ENCODE results near the gene PCDHGA11. TPM values are rescaled to one million over a fixed set of nuclear protein-coding genes. Genes with fewer than 3 reads are reported as not detected.
"Not testable (repeated sequence)": the region's sequence is repeated elsewhere in the genome, so short reads cannot be mapped to it uniquely, and the experiment has no call there.

PCDHGA11 gene
- 1 to 10 TPM; 1.3 to 1.6 TPM for total RNA-seq

DNA sequence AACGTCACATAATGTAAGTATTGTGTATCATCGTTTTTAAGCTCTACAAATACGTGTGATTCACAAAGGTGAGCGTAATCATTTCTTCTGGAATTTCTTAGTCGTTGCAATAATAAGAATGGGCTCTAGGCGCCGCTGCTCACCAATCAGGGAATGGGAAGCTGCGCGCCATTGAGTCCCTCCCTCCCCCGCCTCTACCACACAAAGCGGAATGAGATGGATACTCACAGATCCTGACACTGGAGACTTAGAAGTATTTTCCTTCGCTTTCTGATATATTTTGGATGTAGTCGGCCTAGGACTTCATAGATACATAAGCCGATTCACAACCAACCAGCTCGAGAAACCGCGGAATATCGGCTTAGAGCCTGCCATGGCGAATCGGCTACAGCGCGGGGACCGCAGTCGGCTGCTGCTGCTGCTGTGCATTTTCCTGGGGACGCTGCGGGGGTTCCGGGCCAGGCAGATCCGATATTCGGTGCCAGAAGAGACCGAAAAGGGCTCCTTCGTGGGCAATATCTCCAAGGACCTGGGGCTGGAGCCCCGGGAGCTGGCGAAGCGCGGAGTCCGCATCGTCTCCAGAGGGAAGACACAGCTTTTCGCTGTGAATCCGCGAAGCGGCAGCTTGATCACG lies at the start of gene PCDHGA11:
PCDHGA11 (plus strand) TSS at position 197 of the 634 bp plus-strand sequence; CDS start at position 374, 177 bp downstream.
- Histone ChIP-seq H3K4me3 (peak within 1 kb of the TSS; percentile 18), H3K4me1 (no peaks in the 10 kb centered on the region), H3K36me3 (no peaks in the 10 kb centered on the region), H3K27ac (no peak within 1 kb of the TSS), H3K27me3 (peaks cover 5% of the 10 kb centered on the region), H3K9ac (ENCODE audit: low read depth in 2 of 2, low read length in 2 of 2) (no peak within 1 kb of the TSS), H3K9me3 (peaks cover 11% of the 10 kb centered on the region)
- intact Hi-C loops (cut with DNase I) = no loop called here
- DNase-seq = peak; percentile 38
- TF ChIP-seq, protein P1, sequence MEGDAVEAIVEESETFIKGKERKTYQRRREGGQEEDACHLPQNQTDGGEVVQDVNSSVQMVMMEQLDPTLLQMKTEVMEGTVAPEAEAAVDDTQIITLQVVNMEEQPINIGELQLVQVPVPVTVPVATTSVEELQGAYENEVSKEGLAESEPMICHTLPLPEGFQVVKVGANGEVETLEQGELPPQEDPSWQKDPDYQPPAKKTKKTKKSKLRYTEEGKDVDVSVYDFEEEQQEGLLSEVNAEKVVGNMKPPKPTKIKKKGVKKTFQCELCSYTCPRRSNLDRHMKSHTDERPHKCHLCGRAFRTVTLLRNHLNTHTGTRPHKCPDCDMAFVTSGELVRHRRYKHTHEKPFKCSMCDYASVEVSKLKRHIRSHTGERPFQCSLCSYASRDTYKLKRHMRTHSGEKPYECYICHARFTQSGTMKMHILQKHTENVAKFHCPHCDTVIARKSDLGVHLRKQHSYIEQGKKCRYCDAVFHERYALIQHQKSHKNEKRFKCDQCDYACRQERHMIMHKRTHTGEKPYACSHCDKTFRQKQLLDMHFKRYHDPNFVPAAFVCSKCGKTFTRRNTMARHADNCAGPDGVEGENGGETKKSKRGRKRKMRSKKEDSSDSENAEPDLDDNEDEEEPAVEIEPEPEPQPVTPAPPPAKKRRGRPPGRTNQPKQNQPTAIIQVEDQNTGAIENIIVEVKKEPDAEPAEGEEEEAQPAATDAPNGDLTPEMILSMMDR (IDR thresholded peaks at IDR 0.05) = no peak

DNA sequence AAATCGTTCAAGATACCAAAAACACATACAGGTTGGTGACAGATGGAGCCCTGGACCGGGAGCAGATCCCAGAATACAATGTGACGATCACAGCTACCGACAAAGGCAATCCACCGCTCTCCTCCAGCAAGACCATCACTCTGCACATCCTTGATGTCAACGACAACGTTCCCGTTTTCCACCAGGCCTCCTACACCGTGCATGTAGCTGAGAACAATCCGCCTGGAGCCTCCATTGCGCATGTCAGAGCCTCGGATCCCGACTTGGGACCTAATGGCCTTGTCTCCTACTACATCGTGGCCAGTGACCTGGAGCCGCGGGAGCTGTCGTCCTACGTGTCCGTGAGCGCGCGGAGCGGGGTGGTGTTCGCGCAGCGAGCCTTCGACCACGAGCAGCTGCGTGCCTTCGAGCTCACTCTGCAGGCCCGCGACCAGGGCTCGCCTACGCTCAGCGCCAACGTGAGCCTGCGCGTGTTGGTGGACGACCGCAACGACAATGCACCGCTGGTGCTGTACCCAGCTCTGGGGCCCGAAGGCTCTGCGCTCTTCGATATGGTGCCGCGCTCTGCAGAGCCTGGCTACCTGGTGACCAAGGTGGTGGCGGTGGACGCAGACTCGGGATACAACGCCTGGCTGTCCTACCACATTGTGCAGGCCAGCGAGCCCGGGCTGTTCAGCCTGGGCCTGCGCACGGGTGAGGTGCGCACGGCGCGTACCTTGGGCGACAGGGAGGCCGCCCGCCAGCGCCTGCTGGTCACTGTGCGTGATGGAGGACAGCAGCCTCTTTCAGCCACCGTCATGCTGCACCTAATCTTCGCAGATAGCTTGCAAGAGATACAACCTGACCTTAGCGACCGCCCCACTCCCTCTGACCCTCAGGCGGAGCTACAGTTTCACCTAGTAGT lies 49.0 kb upstream of the PCDHGA11 start:
- Histone ChIP-seq H3K4me1 (no peaks in the 10 kb centered on the region), H3K9me3 (peaks cover 13% of the 10 kb centered on the region), H3K36me3 (no peaks in the 10 kb centered on the region), H3K9ac (ENCODE audit: low read depth in 2 of 2, low read length in 2 of 2) (no peak overlapping the region), H3K27ac (no peak overlapping the region), H3K4me3 (no peak overlapping the region), H3K27me3 (no peaks in the 10 kb centered on the region)
- intact Hi-C loops (cut with DNase I) = no loop called here
- DNase-seq = no peak
- TF ChIP-seq, protein P1 (IDR thresholded peaks at IDR 0.05) = no peak

DNA sequence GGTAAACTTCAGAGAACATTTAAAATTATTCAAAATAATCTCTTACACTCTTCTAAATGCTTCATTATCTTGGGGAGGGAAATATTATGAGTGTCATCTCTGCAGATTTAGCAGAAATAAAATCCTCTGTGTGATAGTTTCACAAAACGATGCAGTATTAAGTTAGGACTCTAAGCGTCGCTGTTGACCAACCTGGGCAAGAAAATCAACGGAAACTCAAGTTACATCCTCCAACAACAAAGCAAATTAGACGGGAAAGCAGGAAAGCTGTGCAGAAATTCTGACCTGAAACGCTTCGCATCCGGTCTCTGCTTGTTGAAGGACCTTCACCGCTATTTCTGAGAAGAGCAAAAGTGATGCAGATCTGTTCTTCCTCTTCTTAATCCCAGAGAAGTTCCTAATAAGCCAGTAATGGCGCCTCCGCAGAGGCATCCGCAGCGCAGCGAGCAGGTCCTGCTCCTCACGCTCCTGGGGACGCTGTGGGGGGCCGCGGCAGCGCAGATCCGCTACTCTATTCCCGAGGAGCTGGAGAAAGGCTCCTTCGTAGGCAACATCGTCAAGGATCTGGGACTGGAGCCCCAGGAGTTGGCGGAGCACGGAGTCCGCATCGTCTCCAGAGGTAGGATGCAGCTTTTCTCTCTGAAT lies 47.1 kb upstream of the PCDHGA11 start, which contains the start of gene PCDHGA6:
PCDHGA6 (plus strand) TSS at position 219 of the 645 bp plus-strand sequence; CDS start at position 412, 193 bp downstream.
- Histone ChIP-seq H3K9me3 (peaks cover 13% of the 10 kb centered on the region), H3K4me3 (no peak within 1 kb of the TSS)

DNA sequence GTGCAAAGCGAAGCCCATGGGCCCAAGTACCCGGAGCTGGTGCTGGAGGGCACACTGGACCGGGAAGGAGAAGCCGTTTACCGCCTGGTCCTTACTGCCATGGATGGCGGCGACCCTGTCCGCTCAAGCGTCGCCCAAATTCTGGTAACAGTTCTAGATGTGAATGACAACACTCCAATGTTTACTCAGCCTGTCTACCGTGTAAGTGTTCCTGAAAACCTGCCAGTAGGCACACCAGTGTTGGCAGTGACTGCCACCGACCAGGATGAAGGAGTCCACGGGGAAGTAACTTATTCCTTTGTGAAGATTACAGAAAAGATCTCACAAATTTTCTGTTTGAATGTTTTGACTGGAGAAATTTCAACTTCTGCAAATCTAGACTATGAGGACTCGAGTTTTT lies 46.2 kb upstream of the PCDHGA11 start:
- no peaks in the 10 kb centered on the region for H3K36me3 ChIP-seq
- no peaks in the 10 kb centered on the region for H3K4me1 ChIP-seq
- H3K9ac ChIP-seq (ENCODE audit: low read depth in 2 of 2, low read length in 2 of 2) = no peak overlapping the region
- peaks cover 13% of the 10 kb centered on the region for H3K9me3 ChIP-seq
- H3K27me3 ChIP-seq = no peaks in the 10 kb centered on the region
- intact Hi-C loops (cut with DNase I) = no loop called here
- H3K27ac ChIP-seq = no peak overlapping the region
- TF ChIP-seq, protein P1 (IDR thresholded peaks at IDR 0.05) = no peak
- DNase-seq = no peak
- no peak overlapping the region for H3K4me3 ChIP-seq

More for the DNA sequence above, 47.1 kb upstream of the PCDHGA11 start, which contains the start of gene PCDHGA6:
- TF ChIP-seq, protein P1 (IDR thresholded peaks at IDR 0.05) = no peak
- H3K27me3 ChIP-seq = no peaks in the 10 kb centered on the region
- H3K9ac ChIP-seq (ENCODE audit: low read depth in 2 of 2, low read length in 2 of 2) = no peak within 1 kb of the TSS
- DNase-seq = no peak
- H3K36me3 ChIP-seq = no peaks in the 10 kb centered on the region
- no peak within 1 kb of the TSS for H3K27ac ChIP-seq
- H3K4me1 ChIP-seq = no peaks in the 10 kb centered on the region
- intact Hi-C loops (cut with DNase I) = no loop called here

DNA sequence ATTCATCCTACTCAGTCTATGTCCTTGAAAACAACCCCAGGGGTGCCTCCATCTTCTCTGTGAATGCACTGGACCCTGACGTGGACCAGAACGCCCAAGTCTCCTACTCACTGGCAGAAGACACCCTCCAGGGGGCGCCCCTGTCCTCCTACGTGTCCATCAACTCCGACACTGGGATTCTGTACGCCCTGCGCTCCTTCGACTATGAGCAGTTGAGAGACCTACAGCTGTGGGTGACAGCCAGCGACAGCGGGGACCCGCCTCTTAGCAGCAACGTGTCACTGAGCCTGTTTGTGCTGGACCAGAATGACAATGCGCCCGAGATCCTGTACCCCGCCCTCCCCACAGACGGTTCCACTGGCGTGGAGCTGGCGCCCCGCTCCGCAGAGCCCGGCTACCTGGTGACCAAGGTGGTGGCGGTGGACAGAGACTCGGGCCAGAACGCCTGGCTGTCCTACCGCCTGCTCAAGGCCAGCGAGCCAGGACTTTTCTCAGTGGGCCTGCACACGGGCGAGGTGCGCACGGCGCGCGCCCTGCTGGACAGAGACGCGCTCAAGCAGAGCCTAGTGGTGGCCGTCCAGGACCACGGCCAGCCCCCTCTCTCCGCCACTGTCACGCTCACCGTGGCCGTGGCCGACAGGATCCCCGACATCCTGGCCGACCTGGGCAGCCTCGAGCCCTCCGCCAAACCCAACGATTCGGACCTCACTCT lies 45.3 kb upstream of the PCDHGA11 start:
- DNase-seq; H3K27me3 ChIP-seq; intact Hi-C loops (cut with DNase I): not testable (repeated sequence)

More for the DNA sequence above, 45.3 kb upstream of the PCDHGA11 start:
- H3K27ac ChIP-seq; H3K9ac ChIP-seq (ENCODE audit: low read depth in 2 of 2, low read length in 2 of 2); H3K4me3 ChIP-seq; H3K36me3 ChIP-seq; H3K4me1 ChIP-seq: not testable (repeated sequence)
- H3K9me3 ChIP-seq = peaks cover 13% of the 10 kb centered on the region

Data from colonic mucosa (tissue), 4 donors.